NCI-H2196 treated with DMSO at 0.1 percent for 48 hours (cell line): Measurements from ENCODE around the gene SLIT1.

Experiments used
- DNase-seq: peaks from one replicate; lab custom pipeline; 2025; ENCODE audit not compliant: unreplicated experiment; lab: John Stamatoyannopoulos, UW

The SLIT1 gene

DNA sequence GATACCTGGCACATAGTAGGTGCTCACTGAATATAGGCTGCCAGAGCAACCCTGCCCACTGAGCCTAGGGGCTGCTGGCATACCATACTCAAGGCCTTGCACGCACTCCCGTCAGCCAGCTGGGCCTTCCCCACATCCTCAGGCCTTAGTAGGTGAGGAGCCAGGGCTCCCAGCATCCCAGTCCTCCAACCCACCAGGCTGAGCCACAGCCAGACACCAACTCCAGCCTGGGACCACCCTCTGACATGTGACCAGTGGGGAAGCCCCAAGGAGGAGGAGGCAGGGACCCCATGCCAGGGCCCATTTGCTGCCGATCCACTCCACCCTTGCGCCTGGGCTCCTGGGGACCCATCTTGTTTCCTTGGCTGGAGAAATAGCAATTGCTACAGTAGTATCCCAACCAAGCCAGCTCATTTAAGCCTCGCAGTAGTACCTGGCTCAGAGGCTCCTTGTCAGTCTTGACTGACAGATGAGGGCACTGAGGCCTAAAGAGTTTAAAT lies 11.4 kb downstream of the SLIT1 start:
- DNase-seq, result no peak

DNA sequence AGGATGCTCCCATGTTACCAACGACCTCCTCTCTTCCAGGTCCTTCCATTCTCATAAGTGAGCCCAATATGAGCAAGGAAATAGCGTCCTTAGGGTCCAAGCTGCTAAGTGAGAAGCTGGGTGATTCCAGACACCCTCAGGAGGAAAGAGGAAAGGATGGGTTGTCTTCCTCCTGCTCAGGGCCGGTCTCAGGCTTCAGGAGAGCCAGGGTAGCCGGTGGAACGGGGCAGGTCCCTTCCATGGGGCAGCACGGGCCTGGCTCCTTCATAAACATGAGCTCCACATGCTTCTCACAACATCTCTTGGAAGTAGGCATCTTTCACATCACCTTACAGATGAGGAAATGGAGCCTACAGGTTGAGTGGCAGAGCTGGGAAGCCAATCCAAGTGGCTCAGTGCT lies 12.7 kb downstream of the SLIT1 start:
- no peak for DNase-seq

DNA sequence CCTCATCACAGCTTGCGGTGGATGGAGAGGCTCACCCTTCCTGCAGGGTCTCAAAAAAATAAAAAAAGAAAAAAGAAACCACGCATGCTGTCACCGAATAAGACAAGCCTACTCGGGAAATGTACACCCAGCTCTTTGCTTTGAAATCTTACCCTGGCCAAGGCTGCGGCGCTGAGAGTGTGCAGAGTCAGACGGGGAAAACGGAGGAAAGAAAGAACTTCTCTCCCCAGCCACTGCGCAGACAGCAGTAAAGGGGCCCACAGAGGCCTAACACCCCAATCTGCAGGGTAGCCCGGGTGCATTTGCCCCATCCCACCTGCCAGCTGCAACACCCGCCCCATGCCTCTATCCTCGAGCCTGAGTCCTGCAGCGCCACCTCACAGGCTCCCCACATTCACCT lies 14.8 kb downstream of the SLIT1 start:
- no peak for DNase-seq

DNA sequence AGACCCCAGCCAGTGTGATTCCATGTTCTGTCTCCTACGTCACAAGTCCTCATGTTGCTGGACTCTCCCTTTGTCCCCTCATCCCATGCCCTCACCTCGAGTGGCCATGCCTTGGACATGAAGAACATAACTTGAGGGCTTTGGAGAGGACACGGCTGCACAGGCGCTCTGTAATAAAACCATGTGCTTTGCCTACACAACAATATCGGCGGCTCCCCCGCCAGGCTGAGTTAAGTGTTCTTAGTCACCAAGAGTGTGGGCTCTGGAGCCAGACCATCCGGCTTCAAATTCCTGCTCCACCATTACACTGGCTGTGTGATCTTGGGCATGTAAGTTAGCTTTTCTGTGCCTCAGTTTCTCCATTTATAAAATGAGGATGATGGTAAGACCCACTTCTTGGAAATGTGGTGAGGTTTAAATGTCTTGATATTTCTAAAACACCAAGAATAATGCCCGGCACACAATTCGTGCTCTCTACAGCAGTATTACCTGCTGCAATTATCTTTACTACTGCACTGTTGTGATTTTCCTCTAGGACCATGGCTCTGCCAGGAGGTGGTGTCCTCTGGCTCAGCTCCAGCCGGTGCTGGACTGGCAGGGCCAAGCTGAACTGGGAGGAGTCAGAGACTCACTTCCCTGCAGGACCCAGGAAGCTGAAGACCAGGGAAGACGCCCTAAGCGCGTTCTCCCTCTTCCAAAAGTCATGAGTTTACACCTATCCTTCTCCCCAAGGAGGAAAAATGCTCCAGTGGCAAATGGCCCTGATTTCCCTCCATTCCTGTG lies 15.7 kb downstream of the SLIT1 start:
- no peak for DNase-seq

DNA sequence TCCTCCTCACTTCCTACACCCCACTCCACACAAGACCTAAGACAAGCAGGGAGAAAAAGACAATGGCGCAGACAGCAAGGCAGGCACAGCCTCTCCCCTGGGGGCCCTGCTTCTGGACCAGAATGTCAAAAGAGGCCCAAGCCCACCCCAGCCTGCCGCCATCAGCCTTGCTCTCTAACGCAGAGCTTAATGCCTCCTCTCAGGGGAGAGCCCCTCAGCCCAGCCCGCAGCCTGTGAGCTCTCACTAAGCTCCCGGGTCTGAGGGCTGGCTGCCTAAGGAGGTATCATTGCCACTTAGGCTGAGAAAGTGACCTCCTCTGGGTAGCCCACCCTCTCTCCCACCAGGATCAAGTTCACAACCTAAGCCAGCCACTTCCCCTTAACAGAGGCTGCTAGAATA lies 16.7 kb downstream of the SLIT1 start:
- DNase-seq, result no peak

DNA sequence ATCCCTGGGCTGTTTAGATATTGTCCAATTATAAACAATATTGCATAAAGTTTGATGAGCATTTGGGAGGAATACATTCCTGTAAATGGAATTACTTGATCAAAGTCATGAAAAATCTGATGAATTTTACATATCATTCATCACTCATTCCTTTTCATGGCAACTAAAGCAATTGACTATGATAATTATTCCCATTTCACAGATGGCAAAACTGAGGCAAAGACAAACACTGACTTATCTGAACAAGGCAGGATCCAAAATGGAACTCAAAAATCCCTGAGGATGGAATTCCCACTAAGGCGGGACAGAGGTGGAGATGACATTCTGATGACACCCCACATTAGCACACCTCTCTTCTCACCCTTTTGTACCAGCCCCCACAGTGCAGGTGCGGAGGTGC lies 17.1 kb downstream of the SLIT1 start:
- no peak for DNase-seq

DNA sequence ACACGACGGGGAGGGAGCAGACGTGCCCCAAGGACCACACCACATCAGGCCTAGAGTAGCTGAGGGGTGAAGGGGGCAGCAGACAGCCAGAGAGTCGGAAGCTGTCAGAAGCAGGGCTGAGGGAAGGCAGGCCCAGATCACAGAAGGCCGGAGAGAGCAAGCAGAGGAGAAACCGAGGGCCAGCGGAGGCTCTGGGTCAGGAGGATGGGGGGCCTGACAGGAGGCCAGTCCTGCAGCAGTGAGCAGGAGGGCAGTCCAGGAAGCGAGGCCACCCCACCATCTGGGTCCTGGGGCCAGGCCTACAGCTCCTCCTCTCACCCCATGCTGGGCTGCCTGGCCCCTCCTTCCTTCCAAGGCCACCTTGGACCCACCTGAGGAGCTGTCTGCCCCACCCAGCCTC lies 20.3 kb downstream of the SLIT1 start:
- DNase-seq, result no peak

DNA sequence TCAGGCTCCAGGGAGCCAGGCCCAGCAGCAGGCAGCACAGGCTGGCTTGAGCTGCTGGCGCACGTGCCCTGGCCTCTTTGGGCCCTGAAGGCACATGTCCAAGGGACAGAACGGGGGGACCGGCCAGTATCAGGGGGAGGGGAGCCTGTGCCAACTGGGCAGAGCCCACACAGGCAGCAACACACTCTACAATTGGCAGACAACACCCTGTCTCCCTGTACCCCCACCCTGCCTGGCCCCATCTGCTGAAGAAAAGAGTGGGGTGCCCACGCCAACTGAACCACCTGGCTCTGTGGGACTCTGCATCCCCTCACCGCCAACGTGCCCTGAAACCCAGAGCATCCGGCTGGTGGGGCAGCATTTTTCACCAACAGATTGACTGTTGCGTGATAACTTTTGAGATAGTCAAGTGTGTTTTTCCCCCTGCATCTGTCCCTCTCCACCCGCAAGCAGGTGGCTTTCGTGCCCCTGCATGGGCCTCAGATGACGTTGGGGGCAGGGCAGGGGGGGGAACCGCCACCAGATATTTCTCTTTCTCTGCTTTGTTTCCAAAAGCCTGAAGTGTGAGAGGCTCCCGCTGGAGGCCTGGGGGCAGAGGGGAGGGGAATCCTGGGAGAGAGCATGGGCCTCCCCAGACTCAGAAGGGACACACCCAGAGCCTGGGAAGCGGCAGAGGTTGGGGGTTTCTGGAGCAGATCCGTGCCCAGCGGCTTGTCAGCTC lies 21.8 kb downstream of the SLIT1 start:
- DNase-seq, result no peak

DNA sequence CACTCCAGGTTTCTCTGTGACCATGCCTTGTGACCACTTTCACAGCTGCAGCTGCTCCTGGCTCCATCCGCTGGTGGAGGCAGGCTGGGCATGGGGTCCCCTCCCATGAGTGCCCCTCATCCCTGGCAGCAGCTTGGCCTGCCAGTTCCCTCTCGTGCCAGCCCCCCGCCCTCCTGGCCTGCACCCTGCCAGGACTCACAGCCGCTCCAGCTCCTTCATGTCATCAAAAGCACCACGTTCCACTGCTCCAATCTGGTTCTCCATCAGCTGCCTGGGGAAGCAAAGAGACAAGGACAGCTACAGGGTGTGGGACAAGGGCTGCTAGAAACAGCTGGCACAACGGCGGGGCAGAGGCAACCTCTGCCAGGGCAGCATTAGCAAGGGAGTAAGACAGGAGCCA lies 22.6 kb downstream of the SLIT1 start:
- DNase-seq, result no peak

DNA sequence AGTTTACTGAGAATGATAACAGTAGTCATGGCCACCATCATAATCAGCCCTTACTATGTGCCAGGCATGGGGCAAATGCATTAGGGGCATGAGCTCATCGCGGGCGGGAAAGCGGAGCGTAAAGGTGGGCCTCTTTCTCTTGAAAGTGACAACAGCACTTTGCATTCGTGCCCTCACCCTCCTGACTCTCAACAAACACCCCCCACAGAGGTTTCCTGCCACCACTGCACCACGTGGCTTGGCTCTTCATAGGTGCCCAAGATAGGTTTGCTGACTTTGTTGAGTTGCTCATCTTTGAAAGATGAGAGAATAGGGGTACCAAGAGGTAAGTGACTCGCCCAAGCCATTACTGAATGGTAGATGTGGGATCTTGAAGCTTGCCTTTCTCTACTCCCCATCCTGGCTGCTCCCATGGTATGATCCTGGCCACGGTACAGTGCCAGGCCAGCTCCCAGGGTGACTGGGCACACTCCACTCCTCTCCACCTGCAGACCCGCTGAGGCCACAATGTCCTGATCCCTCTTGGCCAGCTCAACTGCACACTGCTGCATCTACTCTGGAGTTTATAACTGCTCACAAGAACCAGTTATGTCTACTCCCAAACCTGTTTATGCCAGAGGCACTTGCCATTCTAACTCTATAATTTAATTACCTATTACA lies 26.0 kb downstream of the SLIT1 start:
- no peak for DNase-seq

DNA sequence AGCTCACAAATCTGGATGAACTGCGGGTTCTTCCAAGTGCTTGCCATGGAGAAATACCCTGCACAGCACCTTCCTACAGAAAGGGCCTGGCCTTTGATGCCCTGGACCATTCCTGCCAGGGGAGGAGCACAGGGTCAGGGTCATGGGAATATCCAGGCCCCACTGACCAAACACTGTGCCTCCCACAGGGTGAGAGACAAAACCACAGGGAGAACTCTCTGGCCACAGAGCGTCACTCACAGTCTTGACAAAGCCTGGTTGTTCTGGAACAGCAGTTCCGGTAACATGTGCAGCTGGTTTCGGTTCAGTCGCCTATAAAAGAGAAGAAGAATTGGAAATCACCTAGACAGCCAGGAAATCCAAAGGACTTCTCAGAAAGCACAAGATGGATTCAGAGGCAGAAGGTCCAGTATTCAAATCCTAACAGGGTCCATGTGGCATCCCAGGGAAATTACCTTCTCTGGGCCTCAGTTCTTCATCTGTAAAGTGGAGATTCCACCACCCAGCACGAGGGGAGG lies 28.1 kb downstream of the SLIT1 start:
- no peak for DNase-seq

DNA sequence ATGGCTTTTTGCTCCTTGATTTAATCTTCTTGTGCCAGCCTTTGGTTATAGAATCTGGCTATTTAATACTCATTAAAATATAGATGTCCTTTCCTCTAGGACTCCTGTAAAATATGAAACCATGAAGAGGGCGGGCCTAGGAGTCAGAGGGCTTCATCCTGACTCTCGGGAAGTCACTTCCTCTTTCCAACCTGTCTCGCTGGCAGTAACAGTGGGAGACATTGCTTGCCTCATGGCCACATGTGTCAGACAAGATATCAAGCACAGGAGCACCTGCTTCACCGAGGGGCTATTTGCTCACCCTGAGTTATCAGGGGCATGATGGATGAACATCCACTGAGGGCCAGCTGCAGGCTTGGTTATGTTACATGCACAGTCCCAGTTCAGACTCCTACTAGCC lies 31.0 kb downstream of the SLIT1 start:
- no peak for DNase-seq

DNA sequence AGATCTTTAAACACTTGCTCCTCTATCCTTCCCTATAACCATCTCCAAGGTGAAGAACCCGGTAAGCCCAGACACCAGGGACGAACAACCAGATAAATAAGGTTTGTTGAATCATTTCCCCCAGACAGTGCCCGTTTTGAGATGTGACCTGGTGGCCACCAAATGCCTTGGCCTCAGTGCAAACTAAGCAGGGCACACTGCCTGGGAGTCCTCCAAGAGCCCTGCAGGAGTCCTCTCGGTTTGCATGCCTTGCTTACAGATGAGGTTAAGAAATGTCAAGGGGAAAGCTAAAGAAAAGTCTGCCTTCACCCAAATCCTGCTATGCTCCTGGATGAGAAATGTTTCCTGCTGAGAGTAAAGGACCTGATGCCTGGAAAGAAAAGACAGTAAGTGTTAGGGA lies 31.6 kb downstream of the SLIT1 start:
- DNase-seq, result no peak

DNA sequence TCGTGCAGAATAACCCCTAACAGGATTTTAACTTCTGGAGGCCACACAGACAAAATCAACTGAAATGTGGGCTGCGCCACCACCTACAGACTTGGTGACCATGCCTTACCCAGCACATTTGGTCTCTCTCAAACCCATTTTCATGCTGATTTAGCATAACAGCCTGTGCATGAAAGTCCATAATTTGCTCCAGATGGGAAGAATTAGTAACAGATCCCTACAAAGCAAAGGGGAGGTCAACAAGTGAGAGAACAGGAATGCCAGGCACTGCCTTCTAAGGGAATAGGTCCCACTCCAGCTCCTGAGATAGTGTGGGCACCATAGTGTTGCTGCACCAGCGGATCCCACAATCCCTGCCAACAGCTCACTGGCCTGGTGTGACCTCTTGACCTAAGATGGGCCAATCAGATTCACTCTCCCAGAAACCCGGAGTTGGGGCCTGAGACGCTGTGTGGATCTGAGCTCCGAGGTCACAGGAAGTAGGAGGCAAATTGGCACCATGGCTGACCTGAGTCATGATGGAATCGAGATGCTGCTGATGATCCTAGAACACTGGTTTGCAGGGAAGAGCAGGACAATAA lies 32.4 kb downstream of the SLIT1 start:
- DNase-seq, result no peak

DNA sequence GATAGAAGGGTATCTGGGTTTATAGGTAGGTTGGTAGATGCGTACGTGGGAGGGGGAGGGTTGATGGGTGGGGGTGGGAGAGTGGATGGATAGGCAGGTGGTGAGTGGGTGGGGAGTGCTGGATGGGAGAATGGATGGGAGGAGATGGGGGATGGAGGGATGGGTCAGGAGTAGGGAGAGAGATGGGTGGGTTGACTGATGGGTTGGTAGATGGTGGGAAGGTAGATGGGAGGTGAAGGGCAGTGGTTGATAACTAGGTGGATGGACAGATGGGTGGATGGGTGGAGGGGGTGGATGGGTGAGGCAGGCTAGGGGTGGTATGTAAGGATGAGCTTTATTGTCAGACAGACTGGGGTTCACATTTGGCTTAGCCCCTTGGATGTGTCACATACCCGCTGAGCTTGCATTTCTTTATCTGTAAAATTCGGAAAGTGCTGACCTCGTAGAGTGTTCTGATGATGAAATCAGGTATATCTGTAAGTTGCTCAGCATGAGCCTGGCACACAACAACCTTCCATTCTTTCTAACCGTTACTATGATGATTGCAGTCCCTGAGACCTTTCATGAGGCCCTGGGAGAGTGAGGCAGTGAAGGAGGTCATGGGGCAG lies 34.3 kb downstream of the SLIT1 start:
- DNase-seq, result no peak

DNA sequence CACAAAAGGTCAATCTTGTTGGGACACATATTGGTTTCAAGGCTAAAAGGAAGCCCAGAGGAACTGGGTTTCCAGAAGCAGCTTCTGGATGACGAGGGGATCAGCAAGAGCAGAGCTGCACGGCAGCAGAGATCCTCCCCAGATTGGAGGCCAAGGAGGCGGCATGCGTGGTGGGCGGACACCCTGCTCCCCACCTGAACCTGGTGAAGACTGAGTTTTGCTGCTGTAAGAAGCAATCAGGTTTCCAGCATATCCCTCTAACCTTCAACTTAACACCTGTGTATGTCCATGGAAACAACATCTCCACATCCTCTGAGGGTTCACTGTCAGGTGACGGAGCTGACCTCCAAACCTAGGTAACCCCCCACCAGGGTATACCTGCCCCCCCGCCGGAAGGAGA lies 35.1 kb downstream of the SLIT1 start:
- DNase-seq, result no peak

DNA sequence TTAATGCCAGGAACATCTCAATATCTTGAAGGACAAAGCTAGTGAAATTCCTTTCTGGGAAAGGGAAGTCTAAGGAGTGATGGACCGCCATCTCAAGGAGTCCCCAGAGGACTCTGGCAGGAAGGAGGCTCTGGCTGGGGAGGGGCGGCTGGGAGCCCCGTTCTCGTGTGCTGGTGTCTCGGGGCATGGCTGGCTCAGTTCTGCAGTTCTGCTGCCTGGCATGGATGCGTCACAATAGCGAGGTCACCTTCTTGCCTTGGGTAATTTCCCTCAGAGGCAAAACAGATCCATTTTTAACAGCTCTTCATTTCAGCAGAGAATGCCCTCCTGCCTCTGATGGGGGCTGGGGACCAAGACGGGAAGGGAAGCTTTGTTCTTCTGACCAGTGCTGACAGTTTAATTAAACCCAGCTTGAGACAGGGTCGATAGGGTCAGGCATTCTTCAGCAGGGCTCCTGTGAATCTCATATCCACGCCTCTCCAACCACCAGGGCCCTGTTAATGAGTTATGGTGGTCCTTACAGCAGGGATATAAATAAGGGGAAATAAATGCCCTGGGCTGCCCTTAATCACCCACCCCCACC lies 35.7 kb downstream of the SLIT1 start:
- DNase-seq, result no peak

DNA sequence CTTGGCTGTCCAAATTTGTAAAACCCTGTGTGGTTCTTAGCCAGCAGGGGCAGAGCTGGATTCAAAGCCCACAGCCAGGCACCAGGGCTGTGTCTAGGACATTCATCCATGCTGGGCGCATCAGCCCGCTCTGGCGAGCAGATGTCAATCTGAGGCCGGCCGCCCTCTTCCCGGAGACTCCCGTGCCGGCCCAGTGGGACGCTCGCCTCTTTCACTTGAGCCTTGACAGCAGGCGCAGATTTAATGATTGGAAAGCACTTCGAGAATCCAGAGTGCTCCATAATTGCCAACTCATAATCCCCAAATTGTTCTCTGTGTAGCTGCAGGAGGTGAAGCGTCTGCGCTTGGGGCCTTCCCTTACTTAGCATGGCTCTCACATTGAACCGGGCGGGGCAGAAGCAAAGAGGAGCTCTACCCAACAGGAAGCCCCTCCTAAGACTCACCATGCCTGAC lies 36.7 kb downstream of the SLIT1 start:
- DNase-seq, result no peak

DNA sequence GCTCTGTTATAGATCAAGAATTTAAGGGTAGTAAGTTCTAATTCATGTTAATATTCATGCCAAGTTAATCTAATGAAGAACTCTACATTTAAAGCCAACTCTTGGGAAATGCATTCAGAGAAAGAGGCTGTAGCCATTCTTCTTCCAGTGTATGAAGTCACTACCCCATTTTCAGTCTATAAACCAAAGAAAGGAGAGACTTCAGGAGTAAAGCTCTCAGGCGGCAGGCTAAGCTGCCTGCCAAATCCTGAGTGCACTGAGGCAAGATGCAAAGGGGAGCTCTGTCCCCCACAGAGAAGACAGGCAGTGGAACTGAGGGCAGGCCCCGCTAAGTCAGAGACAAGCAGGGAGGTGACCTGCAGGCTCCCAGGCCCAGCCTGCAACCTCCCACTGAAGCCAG lies 41.5 kb downstream of the SLIT1 start:
- no peak for DNase-seq

DNA sequence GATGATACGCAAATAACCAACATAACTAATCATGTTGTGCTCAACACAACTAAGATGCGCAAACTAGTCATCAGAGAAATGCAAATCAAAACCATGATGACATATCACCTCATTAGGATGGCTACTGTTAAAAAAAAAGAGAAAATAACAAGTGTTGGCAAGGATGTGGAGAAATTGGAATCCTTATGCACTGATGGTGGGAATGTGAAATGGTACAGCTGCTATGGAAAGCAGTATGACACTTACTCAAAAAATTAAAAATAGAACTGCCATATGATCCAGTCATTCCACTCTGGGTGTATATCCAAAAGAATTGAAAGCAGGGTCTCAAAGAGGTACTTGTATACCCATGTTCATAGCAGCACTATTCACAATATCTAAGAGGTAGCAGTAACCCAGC lies 42.9 kb downstream of the SLIT1 start:
- no peak for DNase-seq
